ENCODE results near the gene BTBD18. TPM values are rescaled to one million over a fixed set of nuclear protein-coding genes. Genes with fewer than 3 reads are reported as not detected.

Gene BTBD18
- total and polyA plus RNA-seq, 2 of the 13 experiments (the other 11 are each of a cell fraction or from before 2014, with no cell fraction given), result not detected

GRCh38 chr11:57775491-57775890, 23.9 kb upstream of the BTBD18 start (continued):
- no peak for TF ChIP-seq ZBTB2 (CRISPR knock-in tag; IDR thresholded peaks at IDR 0.05; ENCODE audit: low read depth)
- no peak for TF ChIP-seq PATZ1 (CRISPR knock-in tag; IDR thresholded peaks at IDR 0.05)
- TF ChIP-seq ZNF350 (CRISPR knock-in tag; IDR thresholded peaks at IDR 0.05; ENCODE audit: borderline replicate concordance, low read depth), result no peak
- TF ChIP-seq ZNF788 (CRISPR knock-in tag; IDR thresholded peaks at IDR 0.05; ENCODE audit: borderline replicate concordance), result no peak
- TF ChIP-seq MAFF (IDR thresholded peaks at IDR 0.05; ENCODE audit: low read depth, low read length), result no peak

GRCh38 chr11:57773026-57773598, 21.5 kb upstream of the BTBD18 start:
- Histone ChIP-seq H3K27me3 (ENCODE audit: control insufficient read depth in 1 of 2, insufficient read depth in 2 of 2, low read length in 2 of 2) (no peaks in the 10 kb centered on the region), H3K9ac (ENCODE audit: insufficient read depth, low read depth, low read length) (no peak overlapping the region), H3K79me2 (ENCODE audit: insufficient read depth, low read length) (peaks cover 89% of the 10 kb centered on the region), H3K4me2 (ENCODE audit: low read depth, low read length) (no peak overlapping the region), H2AFZ (ENCODE audit: low read length) (no peak overlapping the region), H4K20me1 (ENCODE audit: insufficient read depth, low read length) (peaks cover 56% of the 10 kb centered on the region), H3K27ac (ENCODE audit: extremely low read length, insufficient read depth, low read length) (no peak overlapping the region), H3K4me1 (ENCODE audit: insufficient read depth, low read length) (peaks cover 96% of the 10 kb centered on the region), H3K36me3 (replicated peaks in 1 of 2; ENCODE audit: control insufficient read depth in 1 of 2, insufficient read depth in 2 of 2, low read length in 2 of 2) (no peaks in the 10 kb centered on the region; a peak in 3 of 5 replicates), H3K9me3 (ENCODE audit: low read length) (no peaks in the 10 kb centered on the region), H3K4me3 (replicated peaks in 1 of 3; ENCODE audit: insufficient read depth in 1 of 3, low read depth in 2 of 3, low read length in 3 of 3) (no peak overlapping the region)
- WGBS (ENCODE audit: low lambda C conversion rate), result 87% methylated on average over 5 of the region's 5 CpGs
- ChIA-PET POLR2A (interaction anchor here (11.1 kb wide), 1 partner anchor 9 kb away, joined by 215 read pairs; the partner anchor contains the start of gene CTNND1), CTCF (ENCODE audit: low intra/inter-chr PET ratio, low total read pairs) (no interaction called here)
- DNase-seq (ENCODE audit: low spot score), result no peak
- intact Hi-C loops (cut with micrococcal nuclease; ENCODE audit: unreplicated experiment) (no loop called here), in situ Hi-C loops (cut with HindIII; ENCODE audit: extremely low pct_ligation_motif_present, low pct_unique_long_range_greater_than_20kb) (no loop called here)
- TF ChIP-seq ZNF770 (CRISPR knock-in tag; IDR thresholded peaks at IDR 0.05) (peak; percentile 72), ARHGAP35 (CRISPR knock-in tag; IDR thresholded peaks at IDR 0.05; ENCODE audit: borderline replicate concordance) (no peak), KDM2A (CRISPR knock-in tag; IDR thresholded peaks at IDR 0.05; ENCODE audit: borderline replicate concordance, low read depth) (no peak), FOSL2 (CRISPR knock-in tag; IDR thresholded peaks at IDR 0.05) (peak; percentile 44), ZNF121 (CRISPR knock-in tag; IDR thresholded peaks at IDR 0.05) (0 out of 2 replicates have a peak, but pooled peaks have one; percentile 5)
- ATAC-seq, result no peak
- no peak for FAIRE-seq
- BruUV-seq (replicated peaks), result TSS peak; percentile 28

Measured in HepG2 (cell line).